K562 (cell line): ENCODE results near the gene NARF. TPM values are rescaled to one million over a fixed set of nuclear protein-coding genes. Genes with fewer than 3 reads are reported as not detected.

Experiments
- ARID2 ChIP-seq: fragments of 450-650 bp; IDR thresholded peaks from 2 replicates; pipeline ENCODE4 v1.6.1; 2017; ENCODE audit warnings: antibody characterized with exemption, mild to moderate bottlenecking
- BDP1 ChIP-seq: IDR thresholded peaks from 3 replicates; pipeline ENCODE4 v1.6.1; 2011; ENCODE audit not compliant: insufficient read length, insufficient read depth
- CBX2 ChIP-seq: fragments of 200-600 bp; sonication (generic); IDR thresholded peaks from one replicate; pipeline ENCODE4 v1.6.1; 2012; ENCODE audit warnings: mild to moderate bottlenecking, low read length, inconsistent platforms; ENCODE audit not compliant: insufficient read depth, poor library complexity, severe bottlenecking
- DNMT1 ChIP-seq: fragments of 450-650 bp; IDR thresholded peaks from 2 replicates; pipeline ENCODE4 v1.6.1; 2016; ENCODE audit warnings: antibody characterized with exemption, mild to moderate bottlenecking
- FOXA3 ChIP-seq, 2 experiments: fragments of 450-650 bp in 1 of 2; sonication (generic) in 1 of 2; formaldehyde crosslinking; IDR thresholded peaks in 1 of 2; conservative IDR thresholded peaks in 1 of 2; 2 replicates each; pipeline versions ENCODE4 v1.4.0 to v1.8.0; 2020 to 2022; ENCODE audit warnings: mild to moderate bottlenecking in 2 of 2, missing genetic modification reagents in 1 of 2
- NFIC ChIP-seq: fragments of 450-650 bp; IDR thresholded peaks from 2 replicates; pipeline ENCODE4 v1.6.1; 2017; ENCODE audit warnings: mild to moderate bottlenecking, inconsistent platforms
- PHF8 ChIP-seq: fragments of 200-600 bp; sonication (generic); IDR thresholded peaks from 2 replicates; pipeline ENCODE4 v1.6.1; 2012; ENCODE audit warnings: mixed run types, mild to moderate bottlenecking, inconsistent platforms, low read length, moderate library complexity, borderline replicate concordance
- POLR2G ChIP-seq: fragments of 200-400 bp; formaldehyde crosslinking; IDR thresholded peaks from 2 replicates; pipeline ENCODE4 v1.6.1; 2017; ENCODE audit warnings: low read depth, mild to moderate bottlenecking, antibody characterized with exemption, low read length, moderate library complexity
- RCOR1 ChIP-seq, 2 experiments: IDR thresholded peaks; 2 replicates each; pipeline ENCODE4 v1.6.1; 2012; ENCODE audit warnings: low read depth in 2 of 2, low read length in 2 of 2, borderline replicate concordance in 1 of 2, improper control_type of control experiment in 1 of 2
- TBP ChIP-seq: optimal IDR thresholded peaks from 2 replicates; pipeline ENCODE3; 2011; ENCODE audit warnings: low read depth, low read length, improper control_type of control experiment
- ZNF175 ChIP-seq: fragments of 200-800 bp; sonication (Bioruptor generic); IDR thresholded peaks from 2 replicates; pipeline ENCODE4 v1.6.1; 2016; ENCODE audit warnings: low read depth, mild to moderate bottlenecking, missing genetic modification characterization, missing compliant biosample characterization
- ZNF263 ChIP-seq: sonication (generic); formaldehyde crosslinking; IDR thresholded peaks from 2 replicates; pipeline ENCODE4 v1.8.0; 2022; ENCODE audit warnings: mild to moderate bottlenecking, missing genetic modification reagents, borderline replicate concordance
- ZNF431 ChIP-seq: sonication (generic); formaldehyde crosslinking; IDR thresholded peaks from 2 replicates; pipeline ENCODE4 v1.8.0; 2022; ENCODE audit warnings: mild to moderate bottlenecking, missing genetic modification reagents
- ZNF583 ChIP-seq: fragments of 250-450 bp; sonication (Bioruptor Pico); IDR thresholded peaks from 2 replicates; pipeline ENCODE4 v1.4.0; 2020
- ZNF785 ChIP-seq: fragments of 250-450 bp; sonication (Bioruptor Pico); IDR thresholded peaks from 2 replicates; pipeline ENCODE4 v1.4.0; 2020; ENCODE audit warnings: mild to moderate bottlenecking
- polyA plus RNA-seq, 8 experiments: library from polyadenylated mRNA; depleted of rRNA in 4 of 8; stranded (reverse) in 5 of 8; unstranded in 3 of 8; fragments of >200 nt; fragmentation: Nextera tagmentation in 2 of 8; fragmentation: Illumina TruSeq in 1 of 8; extraction: Ambion mirVana in 2 of 8; extraction: Trizol in 1 of 8; gene quantifications; 2 replicates each; pipeline versions ENCODE4 v1.2.1 to v1.2.3, GENCODE V29; 2011 to 2014; ENCODE audit warnings: inconsistent platforms in 1 of 8, missing spikeins in 1 of 8
- total RNA-seq, 7 experiments: library from RNA; depleted of rRNA in 6 of 7; stranded (reverse); fragments of >200 nt in 6 of 7; fragmentation: Illumina TruSeq in 2 of 7; extraction: Trizol in 2 of 7; gene quantifications; 2 replicates each; pipeline versions ENCODE4 v1.2.1 to v1.2.3, GENCODE V29; 2011 to 2021; ENCODE audit warnings: low replicate concordance in 1 of 7
- TF ChIP-seq, protein P1 (sequence below): sonication (generic); formaldehyde crosslinking; IDR thresholded peaks from 2 replicates; pipeline ENCODE4 v1.8.1; 2022; ENCODE audit warnings: missing genetic modification reagents
- TF ChIP-seq, protein P2 (sequence below): fragments of 450-650 bp; IDR thresholded peaks from 2 replicates; pipeline ENCODE4 v1.6.1; 2016; ENCODE audit warnings: mild to moderate bottlenecking
- TF ChIP-seq, protein P3 (sequence below): sonication (generic); formaldehyde crosslinking; IDR thresholded peaks from 2 replicates; pipeline ENCODE4 v1.8.0; 2022; ENCODE audit warnings: missing genetic modification reagents, mild to moderate bottlenecking, borderline replicate concordance

NARF gene
- total and polyA plus RNA-seq, 9 of the 15 experiments (the other 6 are each of a cell fraction or from before 2014, with no cell fraction given), result 60.4 to 423 (median 132) TPM

DNA sequence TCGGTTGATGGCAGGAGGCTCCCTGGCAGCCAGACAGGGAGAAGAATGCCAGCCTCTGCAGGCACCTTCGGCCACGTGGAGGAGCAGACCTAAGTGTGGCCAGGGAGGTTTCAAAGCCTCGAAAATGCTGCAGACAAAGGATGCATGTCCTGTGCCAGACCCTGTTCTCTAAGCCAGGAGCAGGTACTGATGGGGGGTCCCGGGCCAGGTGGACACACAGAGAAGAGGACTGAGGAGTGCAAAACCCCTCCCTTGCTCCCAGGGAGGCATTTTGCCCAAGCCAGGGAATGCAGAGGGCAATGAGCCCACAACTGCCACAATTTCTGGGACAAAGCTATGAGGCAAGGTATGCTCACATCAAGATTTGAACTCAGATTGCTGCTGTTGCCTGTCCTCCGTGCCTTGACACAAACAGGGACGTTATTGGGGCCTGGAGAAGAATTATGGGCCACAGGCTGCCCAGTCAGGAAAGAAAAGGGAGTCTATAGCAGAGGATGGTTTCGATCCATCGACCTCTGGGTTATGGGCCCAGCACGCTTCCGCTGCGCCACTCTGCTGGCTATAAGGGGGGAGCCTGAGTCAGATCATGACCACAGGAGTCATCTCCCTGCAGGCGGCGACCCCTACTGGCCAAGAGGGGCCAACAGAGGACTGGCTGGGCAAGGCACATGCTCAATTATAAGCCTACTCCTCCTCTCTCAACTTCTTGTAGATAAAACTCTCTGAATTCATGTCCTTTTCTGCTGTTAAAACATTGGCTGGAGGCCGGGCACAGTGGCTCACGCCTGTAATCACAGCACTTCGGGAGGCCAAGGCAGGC, 35.9 kb downstream of the NARF start (continued):
- TF ChIP-seq BDP1, result peak; percentile 77
- peak; percentile 19; the same call in 1 of the 2 replicates for TF ChIP-seq ZNF263 (CRISPR knock-in tag)
- peak; percentile 99 for TF ChIP-seq TBP
- peak; percentile 57; the same call in 1 of the 2 replicates for TF ChIP-seq ZNF175 (CRISPR knock-in tag)
- peak in 1 of 2 experiments; percentile 13; a peak in 1 of 4 replicates for TF ChIP-seq FOXA3 (CRISPR knock-in tag; conservative IDR thresholded peaks at IDR 0.05 in 1 of 2, IDR thresholded peaks at IDR 0.05 in 1 of 2)
- no peak; the same call in 1 of the 2 replicates for TF ChIP-seq ARID2
- TF ChIP-seq ZNF583 (CRISPR knock-in tag), result 0 out of 2 replicates have a peak, but pooled peaks have one; percentile 45
- TF ChIP-seq RCOR1 (IDR thresholded peaks at IDR 0.05; ENCODE audit: borderline replicate concordance in 1 of 2, low read depth in 2 of 2, low read length in 2 of 2), result peak in 1 of 2 experiments; percentile 78; a peak in 3 of 4 replicates
- peak; percentile 16; the same call in 1 of the 2 replicates for TF ChIP-seq PHF8
- TF ChIP-seq POLR2G, result no peak
- TF ChIP-seq, protein P1, sequence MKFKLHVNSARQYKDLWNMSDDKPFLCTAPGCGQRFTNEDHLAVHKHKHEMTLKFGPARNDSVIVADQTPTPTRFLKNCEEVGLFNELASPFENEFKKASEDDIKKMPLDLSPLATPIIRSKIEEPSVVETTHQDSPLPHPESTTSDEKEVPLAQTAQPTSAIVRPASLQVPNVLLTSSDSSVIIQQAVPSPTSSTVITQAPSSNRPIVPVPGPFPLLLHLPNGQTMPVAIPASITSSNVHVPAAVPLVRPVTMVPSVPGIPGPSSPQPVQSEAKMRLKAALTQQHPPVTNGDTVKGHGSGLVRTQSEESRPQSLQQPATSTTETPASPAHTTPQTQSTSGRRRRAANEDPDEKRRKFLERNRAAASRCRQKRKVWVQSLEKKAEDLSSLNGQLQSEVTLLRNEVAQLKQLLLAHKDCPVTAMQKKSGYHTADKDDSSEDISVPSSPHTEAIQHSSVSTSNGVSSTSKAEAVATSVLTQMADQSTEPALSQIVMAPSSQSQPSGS (CRISPR knock-in tag), result no peak
- TF ChIP-seq ZNF785 (CRISPR knock-in tag), result no peak
- peak; percentile 23; the same call in 1 of the 2 replicates for TF ChIP-seq DNMT1
- TF ChIP-seq ZNF431 (CRISPR knock-in tag), result peak; percentile 51; the same call in 1 of the 2 replicates
- TF ChIP-seq, protein P2, sequence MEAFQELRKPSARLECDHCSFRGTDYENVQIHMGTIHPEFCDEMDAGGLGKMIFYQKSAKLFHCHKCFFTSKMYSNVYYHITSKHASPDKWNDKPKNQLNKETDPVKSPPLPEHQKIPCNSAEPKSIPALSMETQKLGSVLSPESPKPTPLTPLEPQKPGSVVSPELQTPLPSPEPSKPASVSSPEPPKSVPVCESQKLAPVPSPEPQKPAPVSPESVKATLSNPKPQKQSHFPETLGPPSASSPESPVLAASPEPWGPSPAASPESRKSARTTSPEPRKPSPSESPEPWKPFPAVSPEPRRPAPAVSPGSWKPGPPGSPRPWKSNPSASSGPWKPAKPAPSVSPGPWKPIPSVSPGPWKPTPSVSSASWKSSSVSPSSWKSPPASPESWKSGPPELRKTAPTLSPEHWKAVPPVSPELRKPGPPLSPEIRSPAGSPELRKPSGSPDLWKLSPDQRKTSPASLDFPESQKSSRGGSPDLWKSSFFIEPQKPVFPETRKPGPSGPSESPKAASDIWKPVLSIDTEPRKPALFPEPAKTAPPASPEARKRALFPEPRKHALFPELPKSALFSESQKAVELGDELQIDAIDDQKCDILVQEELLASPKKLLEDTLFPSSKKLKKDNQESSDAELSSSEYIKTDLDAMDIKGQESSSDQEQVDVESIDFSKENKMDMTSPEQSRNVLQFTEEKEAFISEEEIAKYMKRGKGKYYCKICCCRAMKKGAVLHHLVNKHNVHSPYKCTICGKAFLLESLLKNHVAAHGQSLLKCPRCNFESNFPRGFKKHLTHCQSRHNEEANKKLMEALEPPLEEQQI, result peak; percentile 77; the same call in 1 of the 2 replicates
- TF ChIP-seq CBX2, result no peak
- TF ChIP-seq NFIC, result peak; percentile 86
- TF ChIP-seq, protein P3, sequence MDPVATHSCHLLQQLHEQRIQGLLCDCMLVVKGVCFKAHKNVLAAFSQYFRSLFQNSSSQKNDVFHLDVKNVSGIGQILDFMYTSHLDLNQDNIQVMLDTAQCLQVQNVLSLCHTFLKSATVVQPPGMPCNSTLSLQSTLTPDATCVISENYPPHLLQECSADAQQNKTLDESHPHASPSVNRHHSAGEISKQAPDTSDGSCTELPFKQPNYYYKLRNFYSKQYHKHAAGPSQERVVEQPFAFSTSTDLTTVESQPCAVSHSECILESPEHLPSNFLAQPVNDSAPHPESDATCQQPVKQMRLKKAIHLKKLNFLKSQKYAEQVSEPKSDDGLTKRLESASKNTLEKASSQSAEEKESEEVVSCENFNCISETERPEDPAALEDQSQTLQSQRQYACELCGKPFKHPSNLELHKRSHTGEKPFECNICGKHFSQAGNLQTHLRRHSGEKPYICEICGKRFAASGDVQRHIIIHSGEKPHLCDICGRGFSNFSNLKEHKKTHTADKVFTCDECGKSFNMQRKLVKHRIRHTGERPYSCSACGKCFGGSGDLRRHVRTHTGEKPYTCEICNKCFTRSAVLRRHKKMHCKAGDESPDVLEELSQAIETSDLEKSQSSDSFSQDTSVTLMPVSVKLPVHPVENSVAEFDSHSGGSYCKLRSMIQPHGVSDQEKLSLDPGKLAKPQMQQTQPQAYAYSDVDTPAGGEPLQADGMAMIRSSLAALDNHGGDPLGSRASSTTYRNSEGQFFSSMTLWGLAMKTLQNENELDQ (CRISPR knock-in tag), result peak; percentile 55; the same call in 1 of the 2 replicates
